HepG2 (cell line): Measurements from ENCODE around the gene ARMH4. TPM values are rescaled to one million over a fixed set of nuclear protein-coding genes. Genes with fewer than 3 reads are reported as not detected.
A peak's percentile ranks its signal among the peaks of the same experiment; 100 is the strongest.

Experiments used
- ASH2L ChIP-seq: fragments of 300-600, 200-600 bp; sonication (generic); IDR thresholded peaks from 2 replicates; pipeline ENCODE4 v1.7.0; 2017; ENCODE audit warnings: low read depth, mild to moderate bottlenecking, moderate library complexity, mixed read lengths, low read length; ENCODE audit not compliant: insufficient read length
- CSRNP1 ChIP-seq: sonication (generic); formaldehyde crosslinking; IDR thresholded peaks from 2 replicates; pipeline ENCODE4 v1.8.1; 2023; ENCODE audit warnings: mild to moderate bottlenecking, missing genetic modification reagents
- DMTF1 ChIP-seq: sonication (generic); formaldehyde crosslinking; IDR thresholded peaks from 2 replicates; pipeline ENCODE4 v1.4.0; 2020; ENCODE audit warnings: mild to moderate bottlenecking, missing genetic modification reagents
- DNMT1 ChIP-seq: sonication (generic); formaldehyde crosslinking; IDR thresholded peaks from 2 replicates; pipeline ENCODE4 v1.5.1; 2020; ENCODE audit warnings: mild to moderate bottlenecking, missing genetic modification reagents
- HNF4A ChIP-seq: sonication (generic); formaldehyde crosslinking; IDR thresholded peaks from 2 replicates; pipeline ENCODE4 v1.4.0; 2020; ENCODE audit warnings: missing genetic modification reagents
- HOXA3 ChIP-seq: sonication (generic); formaldehyde crosslinking; IDR thresholded peaks from 2 replicates; pipeline ENCODE4 v1.5.0; 2020; ENCODE audit warnings: missing genetic modification reagents
- KMT2B ChIP-seq: IDR thresholded peaks from 2 replicates; pipeline ENCODE4 v1.6.1; 2016; ENCODE audit warnings: missing genetic modification reagents, missing compliant biosample characterization
- PAWR ChIP-seq: sonication (generic); formaldehyde crosslinking; IDR thresholded peaks from 2 replicates; pipeline ENCODE4 v1.4.0; 2020; ENCODE audit warnings: missing genetic modification reagents, mild to moderate bottlenecking, borderline replicate concordance
- RERE ChIP-seq: IDR thresholded peaks from 2 replicates; pipeline ENCODE4 v1.6.1; 2016; ENCODE audit warnings: low read depth, missing genetic modification reagents, missing compliant biosample characterization
- TCF7 ChIP-seq: sonication (generic); IDR thresholded peaks from 2 replicates; pipeline ENCODE4 v1.6.1; 2016; ENCODE audit warnings: antibody characterized with exemption, low read depth
- TGIF2 ChIP-seq: IDR thresholded peaks from 2 replicates; pipeline ENCODE4 v1.6.1; 2016; ENCODE audit warnings: control low read depth, missing compliant biosample characterization
- TRIM24 ChIP-seq: sonication (generic); formaldehyde crosslinking; IDR thresholded peaks from 2 replicates; pipeline ENCODE4 v1.8.0; 2022; ENCODE audit warnings: mild to moderate bottlenecking, missing genetic modification reagents
- ZNF101 ChIP-seq: sonication (generic); formaldehyde crosslinking; IDR thresholded peaks from 2 replicates; pipeline ENCODE4 v1.4.0; 2020; ENCODE audit warnings: mild to moderate bottlenecking, low read depth, missing genetic modification reagents, borderline replicate concordance
- ZNF138 ChIP-seq: sonication (generic); formaldehyde crosslinking; IDR thresholded peaks from 2 replicates; pipeline ENCODE4 v1.5.0; 2020; ENCODE audit warnings: mild to moderate bottlenecking, low read depth, missing genetic modification reagents
- ZNF256 ChIP-seq: sonication (generic); formaldehyde crosslinking; conservative IDR thresholded peaks from 2 replicates; pipeline ENCODE4 v1.4.0; 2020; ENCODE audit warnings: missing genetic modification reagents
- ZNF414 ChIP-seq: sonication (generic); formaldehyde crosslinking; IDR thresholded peaks from 2 replicates; pipeline ENCODE4 v1.5.0; 2020; ENCODE audit warnings: missing genetic modification reagents
- ZNF639 ChIP-seq: conservative IDR thresholded peaks from 2 replicates; pipeline ENCODE4 v1.6.1; 2018; ENCODE audit warnings: missing genetic modification reagents
- ZNF788 ChIP-seq: sonication (generic); formaldehyde crosslinking; IDR thresholded peaks from 2 replicates; pipeline ENCODE4 v1.5.0; 2020; ENCODE audit warnings: mild to moderate bottlenecking, missing genetic modification reagents, borderline replicate concordance
- polyA plus RNA-seq, 8 experiments: library from polyadenylated mRNA; depleted of rRNA in 3 of 8; stranded (reverse) in 7 of 8; unstranded in 1 of 8; fragments of >200 nt; fragmentation: Illumina TruSeq in 4 of 8; extraction: Trizol in 4 of 8; gene quantifications; 2 replicates each; pipeline versions ENCODE4 v1.2.1 to v1.2.3, GENCODE V29; 2011 to 2016; ENCODE audit warnings: low read depth in 4 of 8, missing spikeins in 1 of 8, mixed read lengths in 1 of 8; ENCODE audit not compliant: insufficient read depth in 1 of 8
- total RNA-seq, 5 experiments: library from RNA; depleted of rRNA; stranded (reverse); fragments of >200 nt; fragmentation: Illumina TruSeq; extraction: Trizol; gene quantifications; 2 replicates each; pipeline ENCODE4 v1.2.3, GENCODE V29; 2016; ENCODE audit warnings: low read depth in 1 of 5

Gene ARMH4
- total and polyA plus RNA-seq, 2 of the 13 experiments (the other 11 are each of a cell fraction or from before 2014, with no cell fraction given) = 0.02 to 0.18 TPM

- no peak for TF ChIP-seq ZNF639
- TF ChIP-seq HOXA3 (CRISPR knock-in tag) = peak; percentile 44
- TF ChIP-seq HNF4A (CRISPR knock-in tag) = no peak
- TF ChIP-seq ASH2L = peak; percentile 77
- TF ChIP-seq DNMT1 (CRISPR knock-in tag) = 0 out of 2 replicates have a peak, but pooled peaks have one; percentile 31
- TF ChIP-seq ZNF138 (CRISPR knock-in tag) = no peak
- TF ChIP-seq CSRNP1 (CRISPR knock-in tag) = no peak
- TF ChIP-seq TCF7 = no peak
- TF ChIP-seq PAWR (CRISPR knock-in tag) = no peak
- TF ChIP-seq TRIM24 (CRISPR knock-in tag) = no peak
- no peak for TF ChIP-seq TGIF2 (CRISPR knock-in tag)
- no peak for TF ChIP-seq ZNF256 (CRISPR knock-in tag)
- TF ChIP-seq ZNF788 (CRISPR knock-in tag) = peak; percentile 26; the same call in 1 of the 2 replicates
- peak; percentile 63 for TF ChIP-seq KMT2B
- TF ChIP-seq ZNF414 = no peak
- no peak for TF ChIP-seq ZNF101 (CRISPR knock-in tag)
- no peak for TF ChIP-seq DMTF1 (CRISPR knock-in tag)
- TF ChIP-seq RERE (CRISPR knock-in tag) = no peak
These were observed 47.9 kb upstream of the ARMH4 start, which contains the start of gene ACTR10 (continued) for GRCh38 chr14:58199726-58200479.
